IMR-90 (cell line): ENCODE measurements around the gene CFAP90. TPM values are rescaled to one million over a fixed set of nuclear protein-coding genes. Genes with fewer than 3 reads are reported as not detected.

Experiments used
- ATAC-seq: fragments of 200-7000 bp; cut with Tn5 transposase; 2 replicates; pipeline ENCODE4 v1.9.1; 2020; ENCODE audit warnings: low read depth, mild to moderate bottlenecking, moderate library complexity
- BruUV-seq: library from RNA; stranded (reverse); fragments of 400-500 nt; replicated peaks from 2 replicates; lab custom pipeline; 2021; lab: Mats Ljungman, UMichigan
- CTCF ChIA-PET: fragments of 300-600 bp; formaldehyde crosslinking; extraction: SDS; loops from one replicate; lab custom pipeline; 2021; ENCODE audit warnings: antibody characterized with exemption; lab: Yijun Ruan, JAX
- POLR2A ChIA-PET: fragments of 300-600 bp; sonication (Branson Sonifier 250); formaldehyde crosslinking; loops from one replicate; lab custom pipeline; 2022; ENCODE audit warnings: antibody characterized with exemption; ENCODE audit not compliant: unreplicated experiment; lab: Charles Lee
- DNase-seq: peaks from one replicate; pipeline ENCODE4 v3.0.0; 2013
- H2AFZ ChIP-seq: replicated peaks from 2 replicates; pipeline ENCODE3; 2013; ENCODE audit warnings: low read length, mild to moderate bottlenecking; ENCODE audit not compliant: poor library complexity
- H2AK5ac ChIP-seq: 2 replicates; pipeline ENCODE4 v1.6.1; 2013; ENCODE audit warnings: low read depth, low read length, inconsistent platforms
- H2AK9ac ChIP-seq: replicated peaks from 2 replicates; pipeline ENCODE3; 2013; ENCODE audit warnings: mild to moderate bottlenecking, low read depth, low read length, moderate library complexity; ENCODE audit not compliant: poor library complexity
- H2BK120ac ChIP-seq: 2 replicates; pipeline ENCODE4 v1.6.1; 2013; ENCODE audit warnings: low read depth, low read length, inconsistent platforms
- H2BK15ac ChIP-seq: 3 replicates; pipeline ENCODE4 v1.6.1; 2013; ENCODE audit warnings: low read depth, low read length, inconsistent platforms
- H2BK20ac ChIP-seq: 2 replicates; pipeline ENCODE4 v1.6.1; 2013; ENCODE audit warnings: low read depth, mild to moderate bottlenecking, inconsistent platforms, low read length, moderate library complexity
- H2BK5ac ChIP-seq: 2 replicates; pipeline ENCODE4 v1.6.1; 2013; ENCODE audit warnings: mild to moderate bottlenecking, low read depth, low read length, inconsistent platforms; ENCODE audit not compliant: poor library complexity, severe bottlenecking
- H3K14ac ChIP-seq: replicated peaks from 2 replicates; pipeline ENCODE4 v1.6.1; 2013; ENCODE audit warnings: low read depth, low read length, inconsistent platforms
- H3K18ac ChIP-seq: 2 replicates; pipeline ENCODE4 v1.6.1; 2013; ENCODE audit warnings: low read depth, low read length, control low read depth
- H3K23ac ChIP-seq: 2 replicates; pipeline ENCODE4 v1.6.1; 2013; ENCODE audit warnings: low read depth, low read length, inconsistent platforms
- H3K27ac ChIP-seq: 2 replicates; pipeline ENCODE4 v1.5.1; 2013; ENCODE audit warnings: mild to moderate bottlenecking, control low read depth, low read length; ENCODE audit not compliant: insufficient read depth
- H3K27me3 ChIP-seq: 2 replicates; pipeline ENCODE4 v1.6.1; 2013; ENCODE audit warnings: low read length; ENCODE audit not compliant: control insufficient read depth, insufficient read depth
- H3K36me3 ChIP-seq: 2 replicates; pipeline ENCODE4 v1.6.1; 2013; ENCODE audit warnings: low read length, mixed read lengths; ENCODE audit not compliant: control insufficient read depth, insufficient read depth
- H3K4ac ChIP-seq: 2 replicates; pipeline ENCODE4 v1.6.1; 2013; ENCODE audit warnings: low read depth, low read length, inconsistent platforms
- H3K4me1 ChIP-seq: 2 replicates; pipeline ENCODE4 v1.6.1; 2013; ENCODE audit warnings: low read length, mixed read lengths; ENCODE audit not compliant: control insufficient read depth, insufficient read depth
- H3K4me2 ChIP-seq: 2 replicates; pipeline ENCODE4 v1.6.1; 2013; ENCODE audit warnings: low read depth, mild to moderate bottlenecking, control low read depth, low read length, moderate library complexity
- H3K4me3 ChIP-seq: 2 replicates; pipeline ENCODE4 v1.5.1; 2013; ENCODE audit warnings: low read depth, mild to moderate bottlenecking, control low read depth, low read length, moderate library complexity; ENCODE audit not compliant: insufficient read depth
- H3K56ac ChIP-seq: 2 replicates; pipeline ENCODE4 v1.6.1; 2013; ENCODE audit warnings: low read length, inconsistent platforms; ENCODE audit not compliant: insufficient read depth; ENCODE audit errors: extremely low read depth
- H3K79me1 ChIP-seq, 2 experiments: 2 replicates each; pipeline ENCODE4 v1.6.1; 2013; ENCODE audit warnings: low read length in 2 of 2, inconsistent platforms in 1 of 2, low read depth in 1 of 2
- H3K9ac ChIP-seq: 2 replicates; pipeline ENCODE4 v1.6.1; 2013; ENCODE audit warnings: low read depth, low read length, control low read depth
- H3K9me1 ChIP-seq: 2 replicates; pipeline ENCODE4 v1.6.1; 2013; ENCODE audit warnings: low read length, inconsistent platforms; ENCODE audit not compliant: insufficient read depth
- H3K9me3 ChIP-seq: 2 replicates; pipeline ENCODE4 v1.6.1; 2013; ENCODE audit warnings: low read length; ENCODE audit not compliant: control insufficient read depth, insufficient read depth
- H4K20me1 ChIP-seq: 2 replicates; pipeline ENCODE4 v1.6.1; 2013; ENCODE audit warnings: low read length, inconsistent platforms; ENCODE audit not compliant: insufficient read depth
- H4K5ac ChIP-seq: 2 replicates; pipeline ENCODE4 v1.6.1; 2013; ENCODE audit warnings: mild to moderate bottlenecking, low read depth, low read length, control low read depth
- H4K8ac ChIP-seq, 2 experiments: 2 replicates each; pipeline ENCODE4 v1.6.1; 2013; ENCODE audit warnings: low read depth in 2 of 2, low read length in 2 of 2, control low read depth in 1 of 2, inconsistent platforms in 1 of 2
- H4K91ac ChIP-seq: 2 replicates; pipeline ENCODE4 v1.6.1; 2013; ENCODE audit warnings: low read depth, low read length, inconsistent platforms; ENCODE audit not compliant: insufficient read depth
- MAZ ChIP-seq: IDR thresholded peaks from 2 replicates; pipeline ENCODE4 v1.6.1; 2012; ENCODE audit warnings: low read depth, mild to moderate bottlenecking, low read length, improper control_type of control experiment, moderate library complexity, borderline replicate concordance
- MXI1 ChIP-seq: IDR thresholded peaks from 2 replicates; pipeline ENCODE4 v1.6.1; 2012; ENCODE audit warnings: low read depth, mild to moderate bottlenecking, low read length, moderate library complexity, borderline replicate concordance
- POLR2A ChIP-seq: IDR thresholded peaks from 2 replicates; pipeline ENCODE4 v1.6.1; 2012; ENCODE audit warnings: mild to moderate bottlenecking, low read depth, low read length
- RCOR1 ChIP-seq: IDR thresholded peaks from 2 replicates; pipeline ENCODE4 v1.6.1; 2012; ENCODE audit warnings: mild to moderate bottlenecking, low read length, improper control_type of control experiment; ENCODE audit not compliant: insufficient replicate concordance
- WGBS, 2 experiments: methylation state at CpG; one replicate each; pipeline versions ENCODE4 v1.1.5 to v1.1.7; 2013; ENCODE audit warnings: missing lambda C conversion rate in 2 of 2; ENCODE audit not compliant: insufficient read length in 1 of 2; ENCODE audit errors: extremely low coverage in 2 of 2; 5-methylcytosine and 5-hydroxymethylcytosine counted together
- dilution Hi-C: fragments of 300-500 bp; cut with HindIII; formaldehyde crosslinking; loops from one replicate; pipeline ENCODE4 v1.14.3; 2018; ENCODE audit warnings: low sequenced_read_pairs; ENCODE audit not compliant: unreplicated experiment
- in situ Hi-C: fragments of 300-500 bp; cut with MboI; formaldehyde crosslinking; loops from 3 replicates; pipeline ENCODE4 v1.14.3; 2019; ENCODE audit warnings: low sequenced_read_pairs, inconsistent platforms, mixed read lengths
- intact Hi-C: fragments of 100-400 bp; cut with micrococcal nuclease; formaldehyde crosslinking; loops from 2 replicates; pipeline ENCODE4 v1.10.0; 2022
- polyA plus RNA-seq, 3 experiments: library from polyadenylated mRNA; depleted of rRNA; stranded (reverse); fragments of >200 nt; gene quantifications; 2 replicates each; pipeline ENCODE4 v1.2.3, GENCODE V29; 2012; ENCODE audit warnings: low replicate concordance in 1 of 3
- total RNA-seq: library from RNA; depleted of rRNA; stranded (reverse); fragments of >200 nt; gene quantifications from 2 replicates; pipeline ENCODE4 v1.2.3, GENCODE V29; 2012

The CFAP90 gene
- total and polyA plus RNA-seq, 2 of the 4 experiments (the other 2 are of a cell fraction), result 0.09 TPM; not detected in 1

DNA sequence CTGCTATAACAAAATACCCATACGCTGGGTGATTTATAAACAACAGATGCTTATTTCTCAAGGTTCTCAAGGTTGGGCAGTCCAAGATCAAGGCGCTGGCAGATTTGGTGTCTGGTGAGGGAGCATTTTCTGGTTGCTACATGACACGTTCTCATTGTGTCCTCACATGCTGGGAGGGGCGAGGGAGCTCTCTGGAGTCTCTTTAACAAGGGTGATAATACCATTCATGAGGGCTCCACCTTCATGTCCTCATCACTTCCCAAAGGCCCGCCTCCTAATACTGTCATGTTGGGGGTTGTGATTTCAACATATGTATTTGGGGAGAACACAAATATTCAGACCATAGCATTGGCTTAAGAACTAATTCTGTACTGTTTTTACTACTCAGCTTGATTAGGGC lies 4.6 kb downstream of the CFAP90 start:
- no peaks in the 10 kb centered on the region for H3K9me1 ChIP-seq
- H4K5ac ChIP-seq, result no peak overlapping the region
- H3K9ac ChIP-seq, result no peak overlapping the region
- ATAC-seq, result no peak
- H3K79me1 ChIP-seq, result no peaks in the 10 kb centered on the region
- BruUV-seq, result no TSS peak
- ChIA-PET POLR2A (no interaction called here), CTCF (no interaction called here)
- WGBS, 2 experiments, result no CpG with 5 or more reads among the region's 5 CpGs
- intact Hi-C loops, result no loop called here
- peaks cover 33% of the 10 kb centered on the region for H3K27me3 ChIP-seq
- H3K4me3 ChIP-seq, result no peak overlapping the region
- H3K27ac ChIP-seq, result no peak overlapping the region
- no peak overlapping the region for H4K8ac ChIP-seq
- H3K4me1 ChIP-seq, result no peaks in the 10 kb centered on the region
- in situ Hi-C loops, result no loop called here
- H4K91ac ChIP-seq, result no peak overlapping the region
- no peak overlapping the region for H2BK120ac ChIP-seq
- H4K20me1 ChIP-seq, result no peaks in the 10 kb centered on the region
- no peak overlapping the region for H3K4me2 ChIP-seq
- H2AK5ac ChIP-seq, result no peak overlapping the region
- no peak overlapping the region for H2BK15ac ChIP-seq
- H3K18ac ChIP-seq, result no peak overlapping the region
- no peak overlapping the region for H2AK9ac ChIP-seq
- no peak overlapping the region for H3K14ac ChIP-seq
- no peak overlapping the region for H3K23ac ChIP-seq
- no peak overlapping the region for H2BK5ac ChIP-seq
- no peak overlapping the region for H3K4ac ChIP-seq
- dilution Hi-C loops, result no loop called here
- no peak overlapping the region for H2AFZ ChIP-seq
- H3K9me3 ChIP-seq, result peaks cover 2% of the 10 kb centered on the region; the same call in 1 of the 2 replicates
- H3K36me3 ChIP-seq, result no peaks in the 10 kb centered on the region
- TF ChIP-seq RCOR1 (no peak), POLR2A (no peak), MXI1 (no peak), MAZ (no peak)
- no peak overlapping the region for H2BK20ac ChIP-seq
- H3K56ac ChIP-seq, result no peak overlapping the region
- DNase-seq, result no peak
